Tibial nerve (tissue), 4 donors: ENCODE measurements around the gene COBLL1. TPM values are rescaled to one million over a fixed set of nuclear protein-coding genes. Genes with fewer than 3 reads are reported as not detected.

Experiments
- DNase-seq, 2 donors: peaks; one replicate each; pipeline ENCODE4 v3.0.0-alpha.2; 2019; ENCODE audit warnings: low spot score in 2 of 2
- H3K27ac ChIP-seq, 4 donors: fragments of 200-600 bp; sonication (generic) in 3 of 4; one replicate each; pipeline ENCODE4 v1.5.1; 2017 to 2019; ENCODE audit warnings: mild to moderate bottlenecking in 1 of 4
- H3K27me3 ChIP-seq, 2 donors: fragments of 200-600 bp; sonication (generic) in 1 of 2; one replicate each; pipeline versions ENCODE4 v1.5.1 to v1.6.0; 2017 to 2019
- H3K36me3 ChIP-seq, 3 donors: fragments of 200-600 bp; sonication (generic); one replicate each; pipeline ENCODE4 v1.5.1; 2018 to 2019
- H3K4me1 ChIP-seq, 4 donors: fragments of 200-600 bp; sonication (generic) in 3 of 4; one replicate each; pipeline ENCODE4 v1.5.1; 2017 to 2019
- H3K4me3 ChIP-seq, 4 donors: fragments of 200-600 bp; sonication (generic) in 3 of 4; one replicate each; pipeline ENCODE4 v1.5.1; 2017 to 2019; ENCODE audit warnings: mild to moderate bottlenecking in 1 of 4, moderate library complexity in 1 of 4
- H3K9me3 ChIP-seq, 4 donors: fragments of 200-600 bp; sonication (generic) in 3 of 4; one replicate each; pipeline ENCODE4 v1.5.1; 2017 to 2019
- CTCF ChIP-seq, 5 experiments: fragments of 200-600 bp in 3 of 5; fragments of 450-650 bp in 2 of 5; sonication (generic) in 3 of 5; IDR thresholded peaks; one replicate each; pipeline ENCODE4 v1.5.1; 2016 to 2019; ENCODE audit warnings: antibody characterized with exemption in 5 of 5, mild to moderate bottlenecking in 3 of 5, moderate library complexity in 2 of 5
- EP300 ChIP-seq, 2 donors: sonication (generic); formaldehyde crosslinking; IDR thresholded peaks; one replicate each; pipeline ENCODE4 v1.6.1; 2017; ENCODE audit warnings: antibody characterized with exemption in 2 of 2, mild to moderate bottlenecking in 1 of 2
- POLR2A ChIP-seq, 2 donors: fragments of 450-650 bp; IDR thresholded peaks; one replicate each; pipeline ENCODE4 v1.6.1; 2017; ENCODE audit warnings: antibody characterized with exemption in 2 of 2, mild to moderate bottlenecking in 2 of 2, moderate library complexity in 2 of 2
- WGBS, 2 donors: methylation state at CpG; one replicate each; pipeline ENCODE4 v1.1.5; 2018; 5-methylcytosine and 5-hydroxymethylcytosine counted together
- total RNA-seq, 4 donors: library from RNA; depleted of rRNA; stranded (reverse); fragments of >200 nt; gene quantifications; one replicate each; pipeline ENCODE4 v1.1.0, GENCODE V29; 2016

Gene COBLL1
- total RNA-seq, 4 donors from 2014 or later, result 117 to 190 (median 146) TPM

GRCh38 chr2:164859251-164859818 lies 17.7 kb upstream of the COBLL1 start:
- H3K27me3 ChIP-seq, result no peaks in the 10 kb centered on the region
- no peak overlapping the region for H3K4me3 ChIP-seq
- no peak for DNase-seq
- no peak for TF ChIP-seq POLR2A (IDR thresholded peaks at IDR 0.05)
- TF ChIP-seq EP300 (IDR thresholded peaks at IDR 0.05), result no peak
- TF ChIP-seq CTCF (IDR thresholded peaks at IDR 0.05), result no peak
- no peak overlapping the region for H3K27ac ChIP-seq
- 82% methylated on average over 2 of the region's 2 CpGs for WGBS, 2 donors
- H3K4me1 ChIP-seq, result no peaks in the 10 kb centered on the region
- no peaks in the 10 kb centered on the region for H3K36me3 ChIP-seq
- H3K9me3 ChIP-seq, result no peaks in the 10 kb centered on the region

GRCh38 chr2:164852086-164852485 lies 10.5 kb upstream of the COBLL1 start:
- peaks cover 0 to 30% (median 0%) of the 10 kb centered on the region in 4 donors for H3K4me1 ChIP-seq

DNA sequence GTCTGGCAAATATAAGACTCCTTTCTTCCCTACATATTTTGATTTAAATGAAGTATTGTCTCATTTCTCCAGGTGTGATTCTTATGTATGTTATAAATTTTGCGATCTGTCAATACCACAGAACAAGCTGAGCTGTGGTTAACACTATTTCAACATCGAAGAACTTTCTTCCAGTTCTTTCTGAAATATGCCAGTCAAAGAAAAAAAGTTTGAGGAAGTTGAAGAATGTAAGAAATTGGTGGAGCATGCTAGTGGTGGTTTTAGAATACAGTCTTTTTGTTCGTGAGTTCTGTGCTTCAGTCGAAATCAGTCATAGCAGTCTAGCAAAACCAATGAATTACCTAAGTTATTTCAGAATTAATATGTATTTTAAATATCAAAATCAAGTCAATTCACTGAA lies 8.6 kb upstream of the COBLL1 start:
- Histone ChIP-seq H3K27me3 (no peaks in the 10 kb centered on the region), H3K4me1 (peaks cover 0 to 30% (median 0%) of the 10 kb centered on the region in 4 donors)
- 45 to 54% methylated on average over 4 of the region's 4 CpGs for WGBS, 2 donors

More at GRCh38 chr2:164852086-164852485, 10.5 kb upstream of the COBLL1 start:
- TF ChIP-seq EP300 (IDR thresholded peaks at IDR 0.05) (no peak), CTCF (IDR thresholded peaks at IDR 0.05) (no peak), POLR2A (IDR thresholded peaks at IDR 0.05) (no peak)
- Histone ChIP-seq H3K27me3 (no peaks in the 10 kb centered on the region), H3K36me3 (no peaks in the 10 kb centered on the region), H3K9me3 (no peaks in the 10 kb centered on the region), H3K4me3 (no peak overlapping the region), H3K27ac (no peak overlapping the region)
- no peak for DNase-seq
- 95 to 97% methylated on average over 4 of the region's 4 CpGs for WGBS, 2 donors

GRCh38 chr2:164849506-164849905 lies 7.9 kb upstream of the COBLL1 start:
- 70 to 91% methylated on average over 1 of the region's 1 CpG for WGBS, 2 donors

More for the DNA sequence above, 8.6 kb upstream of the COBLL1 start:
- no peaks in the 10 kb centered on the region for H3K9me3 ChIP-seq
- H3K36me3 ChIP-seq, result no peaks in the 10 kb centered on the region
- DNase-seq, result no peak
- no peak for TF ChIP-seq CTCF (IDR thresholded peaks at IDR 0.05)
- no peak for TF ChIP-seq POLR2A (IDR thresholded peaks at IDR 0.05)
- peak in 1 of 2 donors; percentile 33 for TF ChIP-seq EP300 (IDR thresholded peaks at IDR 0.05)
- no peak overlapping the region for H3K4me3 ChIP-seq
- peak overlapping the region in 2 of 4 donors; percentile 4 to 24 for H3K27ac ChIP-seq

More at GRCh38 chr2:164849506-164849905, 7.9 kb upstream of the COBLL1 start:
- Histone ChIP-seq H3K27me3 (no peaks in the 10 kb centered on the region), H3K36me3 (no peaks in the 10 kb centered on the region), H3K9me3 (no peaks in the 10 kb centered on the region), H3K27ac (peak overlapping the region in 1 of 4 donors; percentile 23), H3K4me1 (peaks cover 0 to 30% (median 0%) of the 10 kb centered on the region in 4 donors), H3K4me3 (no peak overlapping the region)
- no peak for TF ChIP-seq POLR2A (IDR thresholded peaks at IDR 0.05)
- TF ChIP-seq CTCF (IDR thresholded peaks at IDR 0.05), result no peak
- no peak for TF ChIP-seq EP300 (IDR thresholded peaks at IDR 0.05)
- DNase-seq, result no peak
